Cardiac muscle cell (in vitro differentiated cells and primary cell): Measurements from ENCODE around the gene STRA6. TPM values are rescaled to one million over a fixed set of nuclear protein-coding genes. Genes with fewer than 3 reads are reported as not detected.

Source experiments
- DNase-seq, 2 donors: peaks; one replicate each; pipeline versions ENCODE4 v3.0.0 to v3.0.0-alpha.2; 2010 to 2017; ENCODE audit warnings: low read depth in 1 of 2, low spot score in 1 of 2
- H3K27ac ChIP-seq: fragments of 200-600 bp; sonication (generic); 2 replicates; pipeline ENCODE4 v1.5.1; 2016
- H3K27me3 ChIP-seq: fragments of 200-600 bp; sonication (generic); 2 replicates; pipeline ENCODE4 v1.6.0; 2016; ENCODE audit warnings: control low read depth
- H3K36me3 ChIP-seq: fragments of 200-600 bp; sonication (generic); 2 replicates; pipeline ENCODE4 v1.5.1; 2016; ENCODE audit warnings: control low read depth
- H3K4me1 ChIP-seq: fragments of 200-600 bp; sonication (generic); 2 replicates; pipeline ENCODE4 v1.8.1; 2017; ENCODE audit warnings: low read depth, mild to moderate bottlenecking, mixed run types
- H3K4me3 ChIP-seq: fragments of 200-600 bp; sonication (generic); 2 replicates; pipeline ENCODE4 v1.5.1; 2016; ENCODE audit warnings: mild to moderate bottlenecking
- H3K9me3 ChIP-seq: fragments of 200-600 bp; sonication (generic); 2 replicates; pipeline ENCODE4 v1.5.1; 2017; ENCODE audit warnings: low read depth, mild to moderate bottlenecking, control low read depth
- polyA plus RNA-seq: library from polyadenylated mRNA; unstranded; fragments of >200 nt; fragmentation: Nextera tagmentation; extraction: Ambion mirVana; gene quantifications from 2 replicates; pipeline ENCODE4 v1.2.1, GENCODE V29; 2016
- total RNA-seq: library from RNA; depleted of rRNA; stranded (reverse); fragments of >200 nt; gene quantifications from 2 replicates; pipeline ENCODE4 v1.2.3, GENCODE V29; 2016
- TF ChIP-seq, protein P1 (sequence below): IDR thresholded peaks from 2 replicates; pipeline ENCODE4 v1.5.1; 2012; ENCODE audit warnings: low read depth, mild to moderate bottlenecking, low read length

The STRA6 gene
- total and polyA plus RNA-seq, 2 experiments from 2014 or later, result 38.6 to 49.6 TPM

DNA sequence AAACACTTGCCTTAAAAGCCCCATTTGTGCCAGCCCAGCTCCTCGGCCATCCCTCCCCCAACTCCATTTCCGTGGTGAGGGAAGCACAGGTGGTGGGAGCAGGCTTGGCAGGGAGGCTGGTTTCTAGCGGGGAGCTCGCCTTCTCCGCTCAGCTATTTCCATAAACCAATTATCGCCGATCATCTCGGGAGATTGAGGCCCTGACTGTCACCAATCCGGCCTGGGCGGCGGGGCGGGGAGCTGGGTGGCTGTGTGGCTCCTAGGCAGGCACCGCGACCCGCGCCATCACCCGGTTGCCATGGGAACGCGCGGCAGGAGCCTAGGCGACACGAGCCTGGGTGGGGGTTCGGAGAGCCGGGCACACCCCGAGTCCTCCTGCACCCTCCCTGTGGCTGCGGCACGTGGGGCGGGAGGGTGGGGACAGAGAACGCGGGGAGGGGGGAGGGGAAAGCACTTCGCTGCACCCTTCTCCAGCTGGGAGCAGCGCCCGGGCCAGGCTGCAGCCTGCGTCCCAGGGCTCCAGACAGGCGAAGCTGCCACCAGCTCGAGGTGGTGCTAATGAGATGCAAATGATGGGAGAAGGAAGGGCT, 42.9 kb upstream of the STRA6 start:
- TF ChIP-seq, protein P1, sequence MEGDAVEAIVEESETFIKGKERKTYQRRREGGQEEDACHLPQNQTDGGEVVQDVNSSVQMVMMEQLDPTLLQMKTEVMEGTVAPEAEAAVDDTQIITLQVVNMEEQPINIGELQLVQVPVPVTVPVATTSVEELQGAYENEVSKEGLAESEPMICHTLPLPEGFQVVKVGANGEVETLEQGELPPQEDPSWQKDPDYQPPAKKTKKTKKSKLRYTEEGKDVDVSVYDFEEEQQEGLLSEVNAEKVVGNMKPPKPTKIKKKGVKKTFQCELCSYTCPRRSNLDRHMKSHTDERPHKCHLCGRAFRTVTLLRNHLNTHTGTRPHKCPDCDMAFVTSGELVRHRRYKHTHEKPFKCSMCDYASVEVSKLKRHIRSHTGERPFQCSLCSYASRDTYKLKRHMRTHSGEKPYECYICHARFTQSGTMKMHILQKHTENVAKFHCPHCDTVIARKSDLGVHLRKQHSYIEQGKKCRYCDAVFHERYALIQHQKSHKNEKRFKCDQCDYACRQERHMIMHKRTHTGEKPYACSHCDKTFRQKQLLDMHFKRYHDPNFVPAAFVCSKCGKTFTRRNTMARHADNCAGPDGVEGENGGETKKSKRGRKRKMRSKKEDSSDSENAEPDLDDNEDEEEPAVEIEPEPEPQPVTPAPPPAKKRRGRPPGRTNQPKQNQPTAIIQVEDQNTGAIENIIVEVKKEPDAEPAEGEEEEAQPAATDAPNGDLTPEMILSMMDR, result no peak
- DNase-seq, result peak in 1 of 2 donors; percentile 45
- H3K4me1 ChIP-seq, result peaks cover 21% of the 10 kb centered on the region
- no peaks in the 10 kb centered on the region for H3K36me3 ChIP-seq
- no peaks in the 10 kb centered on the region for H3K27me3 ChIP-seq
- H3K27ac ChIP-seq, result no peak overlapping the region
- H3K4me3 ChIP-seq, result peak overlapping the region; percentile 4
- no peaks in the 10 kb centered on the region for H3K9me3 ChIP-seq

DNA sequence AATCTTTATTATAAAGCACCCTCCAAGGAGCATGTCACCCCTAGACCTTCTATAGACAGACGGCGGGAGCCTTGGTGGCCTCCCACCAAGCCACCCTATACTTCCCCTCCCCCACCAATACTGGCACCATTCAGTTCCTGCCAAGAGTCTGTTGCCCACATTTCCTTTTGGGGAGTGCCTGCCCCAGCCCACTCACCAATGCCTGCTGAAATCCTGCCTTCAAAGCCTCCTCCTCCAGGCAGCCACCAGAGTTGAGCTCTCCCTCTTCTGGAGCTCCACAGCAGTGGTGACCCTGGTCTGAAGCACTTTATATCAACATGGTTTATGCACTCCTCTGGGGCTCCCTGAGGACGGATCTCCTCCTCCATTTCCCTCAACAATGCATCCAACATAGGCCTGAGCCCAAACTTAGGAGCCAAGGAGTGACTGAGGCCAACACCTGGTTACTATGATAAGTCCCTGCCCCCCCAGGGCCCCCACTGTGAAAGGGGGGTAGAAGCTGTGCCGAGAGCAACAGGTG, 42.3 kb upstream of the STRA6 start:
- Histone ChIP-seq H3K36me3 (no peaks in the 10 kb centered on the region), H3K27ac (no peak overlapping the region), H3K27me3 (no peaks in the 10 kb centered on the region), H3K9me3 (no peaks in the 10 kb centered on the region), H3K4me3 (no peak overlapping the region), H3K4me1 (peaks cover 21% of the 10 kb centered on the region)
- DNase-seq, result no peak
- TF ChIP-seq, protein P1, result no peak

DNA sequence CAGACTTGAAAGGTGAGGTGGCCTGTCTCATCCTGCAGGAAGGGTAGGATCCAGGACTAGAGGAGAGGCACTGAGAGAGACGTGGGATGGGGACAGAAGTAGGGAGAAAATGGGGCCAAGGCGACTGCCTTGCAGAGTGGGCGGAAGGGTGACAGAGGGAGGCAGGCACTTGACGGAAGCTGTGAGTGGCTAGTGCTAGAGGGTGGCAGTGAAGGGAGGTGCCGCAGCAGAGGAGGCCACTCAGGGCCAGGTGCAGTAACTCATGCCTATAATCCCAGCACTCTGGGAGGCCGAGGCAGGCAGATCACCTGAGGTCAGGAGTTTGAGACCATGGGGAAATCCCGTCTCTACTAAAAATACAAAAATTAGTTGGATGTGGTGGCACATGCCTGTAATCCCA, 40.8 kb upstream of the STRA6 start:
- Histone ChIP-seq H3K4me3 (no peak overlapping the region), H3K4me1 (peaks cover 21% of the 10 kb centered on the region), H3K27ac (no peak overlapping the region), H3K9me3 (no peaks in the 10 kb centered on the region), H3K36me3 (no peaks in the 10 kb centered on the region), H3K27me3 (no peaks in the 10 kb centered on the region)
- no peak for DNase-seq
- TF ChIP-seq, protein P1, result no peak

DNA sequence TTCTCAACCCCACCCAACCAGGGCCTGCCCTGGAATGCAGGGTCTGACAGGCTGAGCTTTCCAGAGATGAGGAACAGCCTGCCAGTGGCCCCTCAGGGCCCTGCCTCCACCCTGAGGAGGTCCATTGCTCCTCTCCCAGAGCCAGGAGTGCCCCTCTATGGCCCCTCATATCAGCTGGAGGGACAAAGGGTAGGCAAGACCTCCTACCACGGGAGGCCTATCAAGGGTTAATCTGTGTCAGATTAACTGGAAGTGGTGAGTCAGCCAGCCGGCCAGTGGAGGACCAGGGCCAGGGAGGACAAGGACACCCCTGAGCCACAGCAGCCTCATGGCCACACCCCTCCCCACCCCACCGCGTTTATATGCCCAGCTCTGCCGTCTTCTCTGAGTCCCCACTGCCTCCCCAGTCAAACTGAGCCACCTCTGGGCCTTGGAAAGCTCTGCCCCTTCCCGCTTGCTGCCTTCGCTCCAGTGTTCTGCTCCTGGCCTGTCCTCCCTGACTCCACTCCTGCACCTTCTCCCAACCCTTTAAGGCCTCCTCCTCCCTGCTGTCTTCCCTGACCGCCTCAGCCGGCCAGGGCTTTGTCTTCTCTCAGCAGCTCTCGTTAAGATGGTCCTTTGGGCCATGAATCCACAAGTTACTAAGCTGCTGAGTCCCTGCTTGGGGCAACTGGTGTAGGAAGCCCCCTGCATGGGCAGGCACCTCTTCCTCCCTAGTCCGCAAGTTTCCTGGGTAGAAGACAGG, 40.0 kb upstream of the STRA6 start:
- Histone ChIP-seq H3K4me1 (peaks cover 21% of the 10 kb centered on the region), H3K4me3 (no peak overlapping the region), H3K9me3 (no peaks in the 10 kb centered on the region), H3K27me3 (no peaks in the 10 kb centered on the region), H3K36me3 (no peaks in the 10 kb centered on the region), H3K27ac (no peak overlapping the region)
- DNase-seq, result peak in 1 of 2 donors; percentile 38
- TF ChIP-seq, protein P1, result no peak

DNA sequence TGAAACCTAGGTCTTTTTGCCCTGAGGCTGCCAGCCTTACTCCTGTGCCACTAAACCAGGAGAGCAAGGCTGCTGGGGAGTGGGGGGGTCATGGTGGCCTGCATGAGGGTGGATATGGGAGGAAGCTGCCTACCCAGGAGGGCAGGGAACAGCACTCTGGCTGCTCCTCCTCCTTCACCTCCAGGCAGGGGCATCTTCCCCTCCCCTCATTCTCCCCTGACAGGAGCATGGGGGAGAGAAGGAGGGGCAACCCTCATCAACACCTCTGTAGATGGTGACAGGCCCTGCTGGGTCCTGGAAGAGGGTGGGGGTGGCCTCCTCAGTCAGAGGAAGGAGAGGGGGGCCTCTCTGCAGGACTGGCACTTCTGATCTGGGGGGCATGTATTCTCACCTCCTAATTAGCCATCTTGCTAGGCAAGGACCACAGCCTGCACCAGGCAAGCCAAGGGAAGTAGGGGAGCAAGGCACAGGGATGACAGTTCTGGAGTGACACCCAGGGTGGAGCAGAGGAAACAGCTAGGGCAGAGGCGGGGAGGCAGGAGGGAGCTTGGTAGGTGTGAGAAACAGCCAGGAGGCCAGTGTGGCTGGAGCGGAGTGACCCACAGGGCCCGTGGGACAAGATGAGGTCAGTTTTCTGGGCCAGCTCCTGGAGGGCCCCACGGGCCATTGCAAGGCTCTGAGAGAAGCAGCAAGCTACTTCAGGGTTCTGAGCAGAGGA, 38.5 kb upstream of the STRA6 start:
- no peak overlapping the region for H3K27ac ChIP-seq

More for the DNA sequence above, 38.5 kb upstream of the STRA6 start:
- TF ChIP-seq, protein P1, result no peak
- Histone ChIP-seq H3K27me3 (no peaks in the 10 kb centered on the region), H3K9me3 (no peaks in the 10 kb centered on the region), H3K36me3 (no peaks in the 10 kb centered on the region), H3K4me1 (peaks cover 21% of the 10 kb centered on the region), H3K4me3 (no peak overlapping the region)
- no peak for DNase-seq
